ENCODE measurements around the gene AGPAT1.
"Not testable (repeated sequence)": the region's sequence is repeated elsewhere in the genome, so short reads cannot be mapped to it uniquely, and the experiment has no call there.

The AGPAT1 gene

DNA sequence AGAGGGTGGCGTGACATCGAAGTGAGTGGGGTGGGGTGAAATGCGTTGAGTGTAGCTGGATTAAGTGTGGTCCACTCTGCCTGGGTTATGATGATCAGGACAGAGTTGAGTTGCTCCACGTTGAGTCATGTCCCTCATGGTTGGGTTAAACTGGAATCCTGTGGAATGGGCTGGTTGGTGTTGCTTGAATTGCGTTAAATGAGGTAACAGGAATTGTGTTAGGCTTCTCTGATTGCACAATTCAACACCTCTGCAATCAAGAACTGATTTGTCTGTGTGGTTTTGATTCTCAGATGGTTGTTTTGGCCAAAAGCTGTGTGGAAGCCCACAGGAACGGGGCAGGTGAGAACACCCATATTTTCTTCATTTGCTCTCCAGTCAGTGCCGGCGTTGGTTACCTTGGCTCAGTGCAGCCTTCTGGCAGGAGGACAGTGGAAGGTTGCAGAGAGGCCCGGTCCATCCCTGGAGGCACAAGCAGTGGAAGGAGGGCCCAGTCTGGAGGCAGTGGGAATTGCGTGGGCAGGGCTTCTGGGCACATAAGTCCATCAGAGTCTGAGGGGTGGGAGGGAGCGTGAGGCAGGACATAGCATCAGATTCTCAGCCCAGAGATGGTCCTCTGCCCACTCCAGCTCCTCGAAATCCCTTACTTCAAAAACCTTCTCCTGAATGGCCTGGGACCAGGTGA is 36.3 kb upstream of the AGPAT1 start:
- H3K4me3 ChIP-seq (ENCODE audit: low read depth, low read length) = no peak overlapping the region
- ChIA-PET CTCF (interaction anchor here (0.9 to 1.7 kb wide), 4 partner anchors 17 to 94 kb away, joined by 3 to 5 read pairs (median 4); no protein-coding TSS in a partner anchor), POLR2A (interaction anchor here (0.6 kb wide), 1 partner anchor 25 kb away, joined by 3 read pairs; no protein-coding TSS in a partner anchor)
- TF ChIP-seq, protein P1, sequence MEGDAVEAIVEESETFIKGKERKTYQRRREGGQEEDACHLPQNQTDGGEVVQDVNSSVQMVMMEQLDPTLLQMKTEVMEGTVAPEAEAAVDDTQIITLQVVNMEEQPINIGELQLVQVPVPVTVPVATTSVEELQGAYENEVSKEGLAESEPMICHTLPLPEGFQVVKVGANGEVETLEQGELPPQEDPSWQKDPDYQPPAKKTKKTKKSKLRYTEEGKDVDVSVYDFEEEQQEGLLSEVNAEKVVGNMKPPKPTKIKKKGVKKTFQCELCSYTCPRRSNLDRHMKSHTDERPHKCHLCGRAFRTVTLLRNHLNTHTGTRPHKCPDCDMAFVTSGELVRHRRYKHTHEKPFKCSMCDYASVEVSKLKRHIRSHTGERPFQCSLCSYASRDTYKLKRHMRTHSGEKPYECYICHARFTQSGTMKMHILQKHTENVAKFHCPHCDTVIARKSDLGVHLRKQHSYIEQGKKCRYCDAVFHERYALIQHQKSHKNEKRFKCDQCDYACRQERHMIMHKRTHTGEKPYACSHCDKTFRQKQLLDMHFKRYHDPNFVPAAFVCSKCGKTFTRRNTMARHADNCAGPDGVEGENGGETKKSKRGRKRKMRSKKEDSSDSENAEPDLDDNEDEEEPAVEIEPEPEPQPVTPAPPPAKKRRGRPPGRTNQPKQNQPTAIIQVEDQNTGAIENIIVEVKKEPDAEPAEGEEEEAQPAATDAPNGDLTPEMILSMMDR (IDR thresholded peaks at IDR 0.05; ENCODE audit: insufficient read depth, low read length, missing control alignments) = no peak
- no peak for DNase-seq (ENCODE audit: low read depth, low spot score)

DNA sequence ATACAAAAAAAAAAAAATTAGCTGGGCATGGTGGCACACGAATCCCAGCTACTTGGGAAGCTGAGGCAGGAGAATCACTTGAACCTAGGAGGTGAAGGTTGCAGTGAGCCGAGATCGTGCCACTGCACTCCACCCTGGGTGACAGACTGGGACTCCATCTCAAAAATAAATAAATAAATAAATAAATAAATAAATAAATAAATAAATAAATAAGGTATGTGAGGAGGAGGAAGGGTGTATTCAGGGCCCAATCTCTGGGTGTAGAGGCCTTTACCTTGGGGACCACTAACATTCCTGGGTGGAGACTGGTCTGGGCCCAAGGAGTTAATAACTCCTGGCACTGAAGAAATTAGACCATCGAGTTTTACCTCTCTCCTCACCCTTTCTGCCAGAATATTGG is 35.5 kb upstream of the AGPAT1 start:
- POLR2A ChIA-PET = interaction anchor here (0.6 kb wide), 1 partner anchor 26 kb away, joined by 3 read pairs; no protein-coding TSS in a partner anchor
- CTCF ChIA-PET = interaction anchor here (1.1 kb wide), 2 partner anchors 33 to 35 kb away, joined by 3 to 5 read pairs; no protein-coding TSS in a partner anchor
- not testable (repeated sequence) for H3K4me3 ChIP-seq (ENCODE audit: low read depth, low read length); DNase-seq (ENCODE audit: low read depth, low spot score)

DNA sequence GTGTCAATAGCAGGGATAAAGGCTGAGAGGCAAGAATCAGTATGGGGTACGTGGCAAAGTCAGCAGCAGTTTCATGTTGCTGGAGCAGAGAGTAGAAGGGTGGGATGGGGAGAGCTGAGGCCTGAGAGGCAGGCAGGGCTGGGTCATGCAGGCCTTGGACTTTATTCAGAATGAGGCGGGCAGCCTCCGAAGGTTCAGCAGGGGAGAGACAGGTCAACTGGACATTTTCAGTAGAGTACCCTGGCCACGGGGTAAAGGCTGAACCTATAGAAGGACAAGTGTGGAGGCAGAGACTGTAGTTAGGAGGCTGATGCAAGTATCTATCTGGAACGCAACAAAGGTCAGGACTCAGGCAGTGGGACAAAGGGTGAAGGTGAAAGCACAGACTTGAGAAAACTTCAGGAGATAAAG is 34.3 kb upstream of the AGPAT1 start:
- CTCF ChIA-PET = no interaction called here

DNA sequence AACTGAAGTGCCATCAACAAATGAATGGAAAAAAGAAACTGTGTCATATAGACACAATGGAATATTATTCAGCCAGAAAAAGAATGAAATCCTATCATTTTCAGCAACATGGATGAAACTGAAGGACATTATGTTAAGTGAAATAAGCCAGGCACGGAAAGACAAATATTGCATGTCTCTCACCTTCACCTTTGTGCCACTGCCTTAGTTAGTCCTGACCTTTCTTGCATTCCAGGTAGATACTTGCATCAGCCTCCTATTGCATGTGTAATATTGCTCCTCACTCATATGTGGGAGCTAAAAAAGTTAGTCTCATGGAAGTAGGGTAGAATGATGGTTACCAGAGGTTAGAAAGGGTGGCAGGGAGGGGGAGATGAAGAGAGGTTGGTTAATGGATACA is 33.1 kb upstream of the AGPAT1 start:
- ChIA-PET CTCF (no interaction called here), POLR2A (no interaction called here)
- H3K4me3 ChIP-seq (ENCODE audit: low read depth, low read length) = no peak overlapping the region
- no peak for DNase-seq (ENCODE audit: low read depth, low spot score)
- TF ChIP-seq, protein P1 (IDR thresholded peaks at IDR 0.05; ENCODE audit: insufficient read depth, low read length, missing control alignments) = no peak

More for the DNA sequence above, 34.3 kb upstream of the AGPAT1 start:
- POLR2A ChIA-PET = no interaction called here
- H3K4me3 ChIP-seq (ENCODE audit: low read depth, low read length) = no peak overlapping the region
- no peak for DNase-seq (ENCODE audit: low read depth, low spot score)
- TF ChIP-seq, protein P1 (IDR thresholded peaks at IDR 0.05; ENCODE audit: insufficient read depth, low read length, missing control alignments) = no peak

DNA sequence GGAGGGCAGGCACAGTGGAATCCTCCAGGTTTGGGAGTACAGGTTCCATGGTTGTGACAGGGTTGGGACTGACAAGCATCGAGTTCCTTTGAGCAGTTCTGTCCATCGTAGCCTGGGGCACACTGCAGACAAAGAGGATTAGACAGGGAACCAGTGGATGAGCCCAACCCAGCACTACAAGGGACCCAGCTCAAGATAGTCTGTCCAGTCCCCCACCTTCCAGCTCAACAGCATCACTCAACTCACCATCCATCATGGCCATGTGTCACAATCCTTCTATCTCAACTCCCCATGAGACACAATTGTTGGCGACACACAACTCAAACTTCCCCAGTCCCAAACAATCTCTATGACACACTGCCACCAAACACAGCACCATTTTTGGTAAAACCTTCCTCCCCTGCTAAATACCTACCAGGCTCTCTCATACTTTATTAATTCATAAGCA is 28.4 kb upstream of the AGPAT1 start:
- H3K4me3 ChIP-seq (ENCODE audit: low read depth, low read length) = no peak overlapping the region
- POLR2A ChIA-PET = no interaction called here
- TF ChIP-seq, protein P1 (IDR thresholded peaks at IDR 0.05; ENCODE audit: insufficient read depth, low read length, missing control alignments) = no peak
- CTCF ChIA-PET = interaction anchor here (1.2 to 1.6 kb wide), 2 partner anchors 9 to 41 kb away, joined by 4 to 6 read pairs; no protein-coding TSS in a partner anchor
- no peak for DNase-seq (ENCODE audit: low read depth, low spot score)

DNA sequence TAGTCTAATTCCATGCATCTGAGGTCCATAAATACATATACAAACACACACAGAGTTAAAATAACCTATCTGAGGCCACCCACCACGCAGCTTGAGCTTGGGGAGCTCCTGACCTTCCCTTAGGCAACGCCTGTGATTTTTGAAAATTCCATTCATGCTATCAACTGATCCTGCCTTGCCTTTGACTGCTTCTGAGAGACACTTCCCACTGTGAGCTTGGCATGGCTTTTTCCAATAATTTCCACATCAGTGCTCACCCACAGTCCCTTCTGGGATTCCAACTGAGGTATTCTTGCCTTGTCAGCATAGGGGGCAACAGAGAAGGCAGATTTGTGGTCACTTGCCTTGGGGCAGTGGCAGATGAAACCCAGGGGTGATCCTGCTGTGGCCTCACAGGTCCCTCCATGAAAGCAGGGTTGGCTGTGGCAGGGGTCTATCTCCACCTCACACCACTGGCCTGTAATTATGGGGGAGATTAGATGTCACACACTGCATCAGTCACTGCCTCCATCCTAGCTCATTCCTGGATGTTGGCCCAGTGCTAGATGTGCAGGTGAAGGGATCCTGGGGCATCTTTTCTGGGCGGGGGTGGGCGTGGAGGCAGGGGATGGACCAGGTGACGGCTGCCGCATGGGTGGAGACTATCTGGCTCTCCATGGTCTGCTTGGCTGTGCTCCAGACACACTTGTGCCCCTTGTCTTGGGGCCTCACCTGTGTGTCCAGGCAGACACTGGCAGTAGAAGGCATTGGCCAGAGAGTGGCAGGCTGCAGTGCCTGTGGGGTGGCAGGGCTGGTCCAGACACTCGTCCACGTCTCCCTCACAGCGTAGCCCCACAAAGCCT is 27.8 kb upstream of the AGPAT1 start:
- no peak for DNase-seq (ENCODE audit: low read depth, low spot score)
- TF ChIP-seq, protein P1 (IDR thresholded peaks at IDR 0.05; ENCODE audit: insufficient read depth, low read length, missing control alignments) = no peak
- ChIA-PET POLR2A (no interaction called here), CTCF (interaction anchor here (0.9 to 1.6 kb wide), 1 partner anchor 8 kb away, joined by 4 to 6 read pairs; no protein-coding TSS in a partner anchor)
- H3K4me3 ChIP-seq (ENCODE audit: low read depth, low read length) = no peak overlapping the region

All from AG04449 (cell line).